Epithelial cell of prostate (primary cell): ENCODE data around the gene TIAM1.

ENCODE experiments used
- DNase-seq: peaks from one replicate; pipeline ENCODE4 v3.0.0-alpha.2; 2011; ENCODE audit warnings: low read depth, low spot score
- H3K27ac ChIP-seq: fragments of 450-650 bp; 2 replicates; pipeline ENCODE4 v1.5.1; 2017; ENCODE audit warnings: mild to moderate bottlenecking

TIAM1 gene

DNA sequence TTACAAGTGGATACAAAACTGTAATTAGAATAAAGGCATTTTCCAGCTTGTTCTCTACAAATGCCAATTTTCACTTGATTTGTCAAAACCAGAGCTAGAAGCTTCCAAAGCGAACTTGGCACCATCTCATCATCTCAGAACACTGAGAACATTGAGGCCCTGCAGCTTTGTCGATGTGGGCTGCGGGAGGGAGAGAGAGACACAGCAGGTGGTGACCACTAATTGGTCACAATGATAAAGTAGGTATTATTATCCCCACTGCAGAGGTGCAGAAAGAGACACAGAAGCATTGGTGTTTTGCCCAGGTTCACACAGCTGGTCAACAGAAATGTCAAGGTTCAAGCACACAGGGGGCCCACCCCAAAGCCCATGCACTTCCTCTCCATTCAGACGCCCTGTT, 233.6 kb downstream of the TIAM1 start:
- no peak for DNase-seq
- H3K27ac ChIP-seq = no peak overlapping the region

- DNase-seq = no peak
Measured at GRCh38 chr21:31107871-31108270, 236.2 kb downstream of the TIAM1 start.

DNA sequence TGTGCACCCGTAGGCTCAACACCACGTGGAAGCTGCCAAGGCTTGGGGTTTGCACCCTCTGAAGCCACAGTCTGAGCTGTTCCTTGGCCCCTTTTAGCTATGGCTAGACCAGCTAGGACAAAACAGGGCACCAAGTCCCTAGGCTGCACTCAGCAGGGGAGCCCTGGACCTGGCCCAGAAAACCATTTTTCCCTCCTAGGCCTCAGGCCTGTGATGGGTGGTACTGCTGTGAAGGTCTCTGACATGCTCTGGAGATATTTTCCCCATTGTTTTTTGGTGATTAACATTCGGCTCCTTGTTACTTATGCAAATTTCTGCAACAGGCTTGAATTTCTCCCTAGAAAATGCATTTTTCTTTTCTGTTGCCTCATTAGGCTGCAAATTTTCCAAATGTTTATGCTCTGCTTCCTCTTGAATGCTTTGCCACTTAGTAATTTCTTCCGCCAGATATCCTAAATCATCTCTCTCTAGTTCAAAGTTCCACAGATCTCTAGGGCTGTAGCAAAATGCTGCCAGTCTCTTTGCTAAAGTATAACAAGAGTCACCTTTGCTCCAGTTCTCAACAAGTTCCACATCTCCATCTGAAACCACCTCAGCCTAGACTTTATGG, 236.8 kb downstream of the TIAM1 start:
- no peak overlapping the region for H3K27ac ChIP-seq
- DNase-seq = no peak

More at GRCh38 chr21:31107871-31108270, 236.2 kb downstream of the TIAM1 start:
- H3K27ac ChIP-seq = no peak overlapping the region

GRCh38 chr21:31103571-31104265, 240.3 kb downstream of the TIAM1 start:
- no peak for DNase-seq
- no peak overlapping the region for H3K27ac ChIP-seq

DNA sequence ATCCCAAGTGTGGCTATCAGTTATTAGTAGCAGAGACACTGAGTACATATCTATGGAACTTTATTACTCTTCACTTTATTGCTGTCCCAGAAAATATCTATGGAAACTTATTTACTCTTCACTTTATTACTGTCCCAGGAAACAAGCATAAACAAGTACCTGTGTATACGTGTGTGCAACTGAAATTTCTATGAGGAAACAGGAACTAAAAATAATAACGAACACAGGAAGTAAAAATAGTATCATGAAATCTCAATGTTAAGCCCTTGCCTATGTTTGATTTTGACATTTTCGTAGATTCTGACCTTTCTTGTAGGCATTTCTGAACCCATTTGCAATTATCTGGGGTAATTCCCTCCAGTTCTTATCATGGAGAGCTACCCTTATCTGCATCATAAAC, 240.9 kb downstream of the TIAM1 start:
- no peak overlapping the region for H3K27ac ChIP-seq
- DNase-seq = no peak

GRCh38 chr21:31099122-31099521, 244.9 kb downstream of the TIAM1 start:
- DNase-seq = no peak
- H3K27ac ChIP-seq = no peak overlapping the region

- DNase-seq = no peak
- no peak overlapping the region for H3K27ac ChIP-seq
Measured at GRCh38 chr21:31098576-31099005, 245.5 kb downstream of the TIAM1 start.

- DNase-seq = no peak
- H3K27ac ChIP-seq = no peak overlapping the region
Measured at GRCh38 chr21:31092832-31093625, 251.0 kb downstream of the TIAM1 start.

DNA sequence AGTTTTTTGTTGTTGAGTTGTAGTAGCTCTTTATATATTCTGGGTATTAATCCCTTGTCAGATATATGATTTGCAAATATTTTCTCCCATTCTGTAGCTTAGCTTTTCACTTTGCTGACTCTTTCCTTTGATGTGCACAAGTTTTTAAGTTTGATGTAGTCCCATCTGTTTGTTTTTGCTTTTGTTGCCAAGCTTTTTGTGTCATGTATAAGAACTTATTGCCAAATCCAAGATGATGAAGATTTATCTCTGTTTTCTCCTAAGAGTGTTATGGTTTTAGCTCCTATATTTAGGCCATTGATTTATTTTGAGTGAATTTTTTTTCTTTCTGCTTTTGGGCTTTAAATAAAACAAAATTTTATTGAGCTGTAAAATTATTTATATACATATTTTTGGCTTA, 253.7 kb downstream of the TIAM1 start:
- DNase-seq = no peak

DNA sequence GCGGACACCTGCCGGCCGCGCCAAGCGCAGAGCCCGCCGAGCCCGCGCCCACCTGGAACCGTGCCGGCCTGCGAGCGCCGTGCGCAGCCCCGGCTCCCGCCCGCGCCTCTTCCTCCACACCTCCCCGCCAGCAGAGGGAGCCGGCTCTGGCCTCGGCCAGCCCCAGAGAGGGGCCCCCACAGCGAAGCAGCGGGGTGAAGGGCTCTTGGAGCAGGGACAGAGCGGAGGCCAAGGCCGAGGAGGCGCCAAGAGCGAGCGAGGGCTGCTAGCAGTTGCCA, 255.6 kb downstream of the TIAM1 start:
- H3K27ac ChIP-seq = no peak overlapping the region
- DNase-seq = no peak

More for the DNA sequence above, 253.7 kb downstream of the TIAM1 start:
- H3K27ac ChIP-seq = no peak overlapping the region

GRCh38 chr21:31087639-31088473, 256.2 kb downstream of the TIAM1 start:
- no peak overlapping the region for H3K27ac ChIP-seq
- no peak for DNase-seq

- DNase-seq = no peak
- H3K27ac ChIP-seq = no peak overlapping the region
Measured at GRCh38 chr21:31084689-31085088, 259.4 kb downstream of the TIAM1 start.

- H3K27ac ChIP-seq = no peak overlapping the region
- no peak for DNase-seq
Measured at GRCh38 chr21:31078796-31079195, 265.3 kb downstream of the TIAM1 start.

DNA sequence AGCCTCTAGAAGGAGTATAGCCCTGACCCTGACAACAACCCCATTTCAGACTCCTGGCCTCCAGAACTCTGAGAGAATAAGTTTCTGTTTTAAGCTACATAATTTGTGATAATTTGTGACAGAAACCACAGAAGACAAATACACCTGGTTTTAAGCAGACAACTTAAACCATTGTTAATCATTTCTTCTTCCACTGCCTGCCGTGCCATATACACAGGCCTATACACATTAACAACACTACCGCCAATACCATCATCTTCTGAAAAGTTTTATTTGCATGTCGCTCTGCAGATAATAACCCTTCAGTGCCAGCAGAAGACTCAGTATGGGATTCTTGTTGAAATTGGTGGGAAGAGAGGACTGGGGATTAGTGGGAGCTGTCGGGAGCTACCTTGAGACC, 265.8 kb downstream of the TIAM1 start:
- H3K27ac ChIP-seq = no peak overlapping the region
- no peak for DNase-seq

GRCh38 chr21:31075848-31076247, 268.2 kb downstream of the TIAM1 start:
- no peak for DNase-seq
- H3K27ac ChIP-seq = no peak overlapping the region

DNA sequence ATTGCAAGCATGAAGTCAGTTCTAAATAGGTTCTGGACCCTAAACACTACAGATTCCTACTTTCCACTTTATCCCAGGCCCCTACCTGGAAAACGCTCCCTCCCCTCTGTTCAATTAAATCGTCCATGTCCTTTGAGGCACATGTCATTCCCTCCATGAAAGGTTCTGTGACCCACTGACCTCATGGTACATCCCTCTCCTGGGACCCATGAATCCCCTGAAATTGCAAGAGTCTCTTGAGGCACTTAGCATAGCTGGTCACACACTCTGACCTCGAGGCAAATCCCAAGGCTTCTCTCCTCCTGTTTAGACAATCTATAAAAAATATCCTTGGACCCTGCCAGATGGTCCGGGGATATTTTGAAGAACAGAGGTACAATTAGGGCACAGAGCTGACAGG, 271.5 kb downstream of the TIAM1 start:
- DNase-seq = no peak
- H3K27ac ChIP-seq = no peak overlapping the region
